DMS 273 treated with DMSO at 0.1 percent for 48 hours (cell line): ENCODE data around the gene GPR15.

Experiments used
- DNase-seq: peaks from one replicate; lab custom pipeline; 2025; lab: John Stamatoyannopoulos, UW

GPR15 gene

DNA sequence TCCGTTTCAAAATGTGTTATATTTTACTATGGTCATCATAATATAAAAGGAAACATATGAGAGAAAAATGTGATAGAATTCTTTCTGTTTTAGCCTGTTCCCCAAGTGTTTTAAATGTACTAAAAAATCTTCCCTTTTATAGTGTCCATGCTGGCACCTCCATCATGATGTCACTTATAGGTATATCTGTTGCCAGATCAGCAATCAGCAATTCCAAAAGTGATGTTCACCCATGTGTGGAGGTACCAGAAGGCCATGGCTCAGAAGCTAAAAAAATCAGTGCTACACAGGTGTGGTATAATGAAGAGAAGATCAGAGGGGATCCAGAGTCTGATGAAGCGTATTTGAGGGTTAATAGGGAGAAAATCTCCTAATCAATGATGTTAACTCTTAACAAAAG lies 1.1 kb upstream of the GPR15 start:
- DNase-seq, result no peak

DNA sequence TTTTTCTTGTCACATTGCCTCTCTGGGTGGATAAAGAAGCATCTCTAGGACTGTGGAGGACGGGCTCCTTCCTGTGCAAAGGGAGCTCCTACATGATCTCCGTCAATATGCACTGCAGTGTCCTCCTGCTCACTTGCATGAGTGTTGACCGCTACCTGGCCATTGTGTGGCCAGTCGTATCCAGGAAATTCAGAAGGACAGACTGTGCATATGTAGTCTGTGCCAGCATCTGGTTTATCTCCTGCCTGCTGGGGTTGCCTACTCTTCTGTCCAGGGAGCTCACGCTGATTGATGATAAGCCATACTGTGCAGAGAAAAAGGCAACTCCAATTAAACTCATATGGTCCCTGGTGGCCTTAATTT lies 478 bp downstream of the GPR15 start:
- DNase-seq, result no peak

DNA sequence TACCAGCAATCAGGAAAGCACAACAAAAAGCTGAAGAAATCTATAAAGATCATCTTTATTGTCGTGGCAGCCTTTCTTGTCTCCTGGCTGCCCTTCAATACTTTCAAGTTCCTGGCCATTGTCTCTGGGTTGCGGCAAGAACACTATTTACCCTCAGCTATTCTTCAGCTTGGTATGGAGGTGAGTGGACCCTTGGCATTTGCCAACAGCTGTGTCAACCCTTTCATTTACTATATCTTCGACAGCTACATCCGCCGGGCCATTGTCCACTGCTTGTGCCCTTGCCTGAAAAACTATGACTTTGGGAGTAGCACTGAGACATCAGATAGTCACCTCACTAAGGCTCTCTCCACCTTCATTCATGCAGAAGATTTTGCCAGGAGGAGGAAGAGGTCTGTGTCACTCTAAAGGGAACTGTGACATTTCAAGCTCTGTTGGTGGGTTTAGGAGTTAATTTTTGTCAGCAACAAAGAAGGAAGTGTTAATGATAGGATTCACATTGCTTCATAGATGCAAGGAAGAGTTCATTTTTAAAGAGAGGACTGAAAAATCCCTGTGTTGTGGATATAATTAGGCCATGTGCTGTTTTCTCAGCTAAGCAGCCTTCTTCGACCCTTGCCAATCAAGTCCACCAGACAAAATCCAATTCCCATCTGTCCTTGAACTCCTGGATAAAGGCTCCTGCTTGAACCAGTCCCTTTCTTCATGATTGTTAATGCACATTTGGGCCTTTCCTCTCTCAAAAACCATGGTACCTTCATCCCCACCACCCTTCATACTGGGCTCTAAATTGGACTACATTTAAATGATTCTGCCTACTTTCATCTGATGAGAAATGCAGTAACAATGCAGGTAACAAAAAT lies 1.2 kb downstream of the GPR15 start:
- DNase-seq, result no peak

DNA sequence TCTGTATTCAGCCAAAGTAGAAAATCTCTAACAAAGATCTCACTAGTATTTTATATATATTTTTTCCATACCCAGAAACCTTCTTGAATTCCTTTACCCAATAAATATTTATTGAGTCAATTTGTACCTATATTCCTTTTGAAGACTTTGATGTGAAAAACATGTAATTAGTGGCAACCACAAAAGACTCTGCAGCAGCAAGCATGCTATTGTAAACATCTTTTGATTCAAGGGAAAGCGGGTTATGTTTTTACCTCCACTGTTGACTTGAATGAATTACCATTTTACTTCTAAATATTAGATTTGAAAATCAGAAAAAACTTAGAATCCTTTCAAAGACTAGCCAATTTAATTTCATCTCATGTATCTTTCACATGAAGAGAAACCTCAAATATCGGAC lies 2.4 kb downstream of the GPR15 start:
- no peak for DNase-seq

DNA sequence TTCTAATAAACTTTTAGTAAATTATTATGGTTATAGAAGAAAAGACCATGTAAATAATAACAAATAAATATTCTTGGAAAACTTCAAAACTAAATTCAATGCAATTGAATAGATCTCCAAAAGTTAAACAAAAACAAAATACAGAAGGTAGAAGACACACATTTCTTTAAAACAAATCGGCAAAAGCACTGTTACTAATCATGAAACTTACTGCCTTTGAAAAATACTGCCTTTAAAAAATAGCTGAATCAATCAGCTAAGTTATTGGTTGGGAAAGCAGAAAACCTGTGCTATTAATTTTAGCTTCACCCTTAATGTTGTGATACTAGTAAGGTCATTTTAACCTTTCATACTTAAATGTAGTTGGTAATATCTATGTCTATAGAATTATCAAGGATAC lies 3.0 kb downstream of the GPR15 start:
- no peak for DNase-seq

DNA sequence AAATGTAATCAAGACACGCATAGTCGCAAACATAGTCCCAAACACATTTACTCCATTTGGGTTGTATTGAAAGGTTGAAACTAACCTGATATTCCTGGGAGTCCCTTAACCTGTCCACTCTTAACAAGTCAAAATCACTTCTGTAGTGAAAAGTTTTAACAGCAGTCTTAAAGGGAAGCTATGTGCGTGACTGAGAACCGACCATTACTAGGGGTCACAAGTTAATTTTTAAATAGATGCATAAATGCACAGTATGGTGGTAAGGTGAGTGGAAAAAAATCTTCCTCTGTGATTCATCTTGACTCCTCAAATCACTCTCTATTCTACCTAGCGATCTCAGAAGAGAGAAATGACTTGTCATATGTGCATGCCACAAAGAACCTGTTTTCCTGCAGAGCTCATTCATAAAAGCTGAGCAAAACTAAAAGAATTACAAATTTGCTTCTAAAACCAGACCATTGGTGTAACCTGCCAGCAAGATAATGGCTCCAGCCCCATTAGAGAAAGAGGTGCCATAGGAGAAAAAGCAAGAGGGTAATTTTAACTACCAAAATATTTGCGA lies 4.8 kb downstream of the GPR15 start:
- DNase-seq, result no peak

DNA sequence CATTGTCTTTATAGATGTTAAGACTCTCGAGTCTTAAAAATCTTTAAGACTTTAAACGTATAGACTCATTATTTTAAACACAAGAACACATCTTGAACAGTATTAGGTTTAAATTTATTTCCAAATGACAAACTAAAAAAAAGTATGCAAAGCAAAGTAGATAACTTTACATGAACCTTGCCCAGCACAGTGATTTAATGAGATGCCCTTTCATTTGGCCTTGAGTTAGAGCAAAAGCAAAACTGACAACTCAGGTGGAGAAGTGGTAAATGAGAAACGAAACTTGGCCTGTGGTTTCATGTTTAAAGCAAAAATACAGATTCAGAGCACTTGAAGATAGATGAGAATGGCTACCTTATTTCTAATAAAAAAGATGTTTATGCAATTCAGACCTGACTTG lies 8.6 kb downstream of the GPR15 start:
- no peak for DNase-seq

DNA sequence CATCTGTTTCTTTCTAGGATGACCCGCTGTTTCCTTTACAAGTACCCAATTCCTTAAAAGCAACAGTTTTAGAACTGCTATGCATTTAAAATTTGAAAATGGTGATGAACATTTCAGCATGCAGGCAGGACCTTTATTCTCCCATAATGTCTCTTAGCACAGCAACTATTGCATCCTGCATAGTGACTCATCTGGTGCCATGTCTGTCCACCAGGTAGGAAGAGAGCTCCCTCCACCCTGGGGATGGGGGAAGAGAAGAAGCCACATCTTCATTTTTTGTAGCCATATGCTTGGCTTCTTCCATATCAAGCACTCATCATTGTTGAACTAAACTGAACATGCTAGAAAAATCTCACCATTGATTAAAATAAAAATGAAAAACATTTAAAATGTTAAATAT lies 9.9 kb downstream of the GPR15 start:
- no peak for DNase-seq

DNA sequence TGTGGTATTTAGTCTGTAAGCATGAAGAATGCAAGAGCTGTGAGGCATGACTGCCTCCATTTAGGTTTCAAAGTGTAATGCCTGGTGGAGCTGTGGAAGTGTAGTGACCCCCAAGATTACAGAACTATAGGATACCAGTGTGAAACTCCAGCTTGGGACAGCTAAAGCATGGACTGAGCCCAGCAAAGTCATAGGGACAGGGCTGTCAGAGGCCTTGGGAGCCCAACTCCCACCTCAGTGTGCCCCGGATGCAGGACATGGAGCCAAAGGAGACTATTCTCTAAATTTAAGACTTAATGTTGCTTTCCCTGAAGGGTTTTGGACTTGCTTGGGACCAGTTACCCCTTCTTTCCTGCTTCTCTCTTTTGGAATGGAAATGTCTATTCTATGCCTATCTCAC lies 10.8 kb downstream of the GPR15 start:
- DNase-seq, result no peak

DNA sequence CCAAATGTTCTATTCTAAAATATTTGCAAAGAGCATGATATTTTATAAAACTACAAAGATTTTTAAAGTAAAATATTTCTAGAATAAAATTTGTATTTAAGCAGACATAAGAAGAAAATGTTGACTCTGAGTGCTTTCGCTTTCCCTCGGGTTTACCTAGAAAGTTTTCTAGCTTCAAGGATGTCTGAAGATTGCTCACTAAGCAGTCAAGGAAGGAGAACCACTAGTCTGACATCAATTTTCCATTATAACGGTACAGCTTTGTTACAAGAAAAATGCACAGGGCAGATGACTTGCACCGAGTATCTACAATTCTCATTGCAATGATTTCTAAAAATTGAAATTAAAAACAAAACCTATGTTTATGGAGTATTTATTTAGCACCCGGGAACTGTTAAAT lies 14.2 kb downstream of the GPR15 start:
- DNase-seq, result no peak

DNA sequence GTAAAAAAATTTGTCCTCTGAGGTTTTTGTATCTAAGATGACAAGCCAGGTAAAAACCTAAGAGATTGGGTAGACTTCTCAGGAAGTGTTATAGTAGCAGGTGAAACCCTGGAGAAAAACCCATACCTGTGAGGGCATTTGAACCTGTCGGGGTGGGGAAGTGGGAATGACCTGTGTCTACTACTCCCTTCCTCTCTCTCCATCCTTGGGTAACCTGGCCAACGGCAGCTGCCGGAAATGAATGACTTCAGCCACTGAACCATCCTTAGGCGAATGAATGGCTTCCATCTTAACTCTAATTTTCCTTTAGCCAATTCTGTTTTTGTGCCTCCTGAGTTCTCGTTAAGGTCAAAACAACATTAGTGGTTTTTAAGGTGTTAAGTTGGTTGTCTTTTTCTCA lies 16.8 kb downstream of the GPR15 start:
- no peak for DNase-seq

DNA sequence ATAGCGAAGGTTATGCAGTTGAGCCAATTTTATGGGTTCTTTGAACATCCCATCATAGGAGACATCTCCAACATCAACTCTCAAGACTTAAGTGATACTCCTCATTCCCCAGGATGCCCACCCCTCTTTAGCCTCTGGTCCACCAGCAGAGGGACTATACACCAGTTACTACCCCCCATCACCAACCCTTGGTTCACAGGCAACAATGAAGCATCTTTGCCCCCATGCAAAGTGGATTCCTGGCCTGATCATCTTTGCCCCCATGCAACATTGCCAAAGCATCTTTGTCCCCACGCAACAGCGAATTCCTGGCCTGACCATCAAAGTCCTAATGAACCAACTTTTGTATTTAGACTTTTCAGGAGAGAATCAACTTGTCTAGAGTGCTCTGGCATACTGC lies 19.1 kb downstream of the GPR15 start:
- DNase-seq, result no peak

DNA sequence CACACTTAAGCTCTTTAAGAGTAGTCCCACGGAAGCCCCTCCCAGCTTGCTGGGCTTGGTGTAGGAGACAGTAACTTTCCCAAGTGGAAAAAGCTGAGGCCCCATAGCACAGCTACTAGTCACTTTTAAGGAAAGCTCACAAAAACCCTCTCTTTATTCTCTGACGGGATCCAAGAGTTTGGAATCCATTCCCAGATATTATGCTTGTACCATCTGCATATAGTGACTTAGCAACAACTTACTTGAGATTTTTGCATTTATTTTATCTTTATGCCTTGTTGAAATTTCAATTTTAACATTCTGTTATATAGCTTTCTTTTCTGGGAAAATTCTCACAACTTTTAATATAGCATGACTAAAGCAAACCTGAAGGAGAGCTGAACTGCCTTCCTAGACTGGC lies 19.5 kb downstream of the GPR15 start:
- no peak for DNase-seq

DNA sequence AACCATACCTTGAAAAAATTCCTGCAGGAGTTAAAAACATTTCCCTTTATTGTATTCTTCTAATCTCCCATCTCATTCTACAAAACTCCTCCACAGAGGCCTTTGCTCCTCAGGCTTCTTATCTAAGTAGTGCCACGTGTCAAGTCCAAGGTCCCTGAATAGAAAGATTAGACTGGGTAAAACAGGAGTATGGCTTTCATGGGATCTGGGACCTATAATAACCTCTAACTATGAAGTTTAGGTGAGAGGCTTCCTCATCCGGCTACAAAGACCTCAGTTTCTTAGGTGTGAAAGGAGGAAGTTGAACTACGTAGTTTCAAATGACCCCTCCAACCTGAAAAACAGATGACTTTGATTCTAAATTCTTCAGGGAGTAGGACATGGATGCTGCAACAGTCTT lies 20.0 kb downstream of the GPR15 start:
- DNase-seq, result no peak

DNA sequence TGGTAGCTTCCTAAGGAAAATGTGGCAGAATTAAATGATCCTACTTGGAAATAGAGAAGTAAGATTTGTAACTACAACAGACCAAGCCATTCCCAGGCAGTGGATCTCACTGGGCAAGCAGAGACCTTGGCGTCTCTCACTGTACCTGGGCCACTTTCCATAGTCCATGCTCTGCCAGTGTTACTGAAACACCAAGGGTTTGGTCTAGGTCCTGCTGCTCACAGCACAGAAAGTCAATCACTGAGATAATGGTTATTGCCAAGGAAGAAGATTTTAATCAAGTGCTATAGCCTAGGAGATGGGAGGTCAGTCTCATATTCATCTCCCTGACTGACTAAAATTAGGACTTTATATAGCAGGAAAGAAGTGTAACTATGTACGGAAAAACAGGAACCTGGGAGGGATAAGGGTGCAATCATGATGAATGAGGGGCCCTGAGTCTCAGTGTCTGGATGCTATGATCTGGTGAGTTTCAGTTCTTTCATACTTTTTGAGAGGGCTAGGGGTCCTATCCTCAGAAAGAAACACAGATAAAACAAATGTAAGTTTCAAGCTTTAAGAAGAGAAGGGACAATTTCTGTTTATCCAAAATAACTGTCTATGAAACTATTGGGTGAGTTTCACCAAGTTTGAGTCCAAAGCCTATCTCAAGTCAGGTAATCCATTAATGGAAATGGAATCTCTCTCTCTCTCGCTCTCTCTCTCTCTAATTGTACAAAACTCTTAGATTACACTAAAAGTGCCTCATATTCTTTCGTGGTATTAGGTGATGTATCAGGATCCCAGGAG lies 20.6 kb downstream of the GPR15 start:
- DNase-seq, result no peak

DNA sequence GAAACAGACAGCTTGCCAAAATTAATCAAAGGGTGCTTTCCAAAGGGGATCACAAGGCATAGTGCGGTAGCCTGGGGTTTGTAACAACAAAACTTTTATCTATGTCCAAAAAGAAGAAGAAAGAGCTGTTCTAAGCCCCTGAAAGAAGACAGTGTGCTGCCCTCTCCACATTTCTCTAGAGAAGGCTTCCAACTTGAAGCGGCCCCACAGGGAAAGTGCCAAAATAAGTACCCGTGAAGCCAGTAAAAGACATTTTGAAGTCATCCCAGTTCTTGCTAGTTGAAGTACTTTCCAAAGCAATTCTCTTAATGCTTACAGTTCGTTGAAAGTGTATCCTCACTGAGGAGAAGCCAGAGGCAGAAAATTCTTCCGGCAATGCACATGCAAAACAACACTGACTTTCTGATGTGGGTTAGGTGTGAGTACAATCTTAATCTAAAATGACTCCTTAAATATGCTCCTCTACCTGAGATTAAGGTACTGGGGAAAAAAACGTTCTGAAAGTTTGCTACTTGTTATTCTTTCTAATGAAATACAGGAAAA lies 21.3 kb downstream of the GPR15 start:
- DNase-seq, result no peak

DNA sequence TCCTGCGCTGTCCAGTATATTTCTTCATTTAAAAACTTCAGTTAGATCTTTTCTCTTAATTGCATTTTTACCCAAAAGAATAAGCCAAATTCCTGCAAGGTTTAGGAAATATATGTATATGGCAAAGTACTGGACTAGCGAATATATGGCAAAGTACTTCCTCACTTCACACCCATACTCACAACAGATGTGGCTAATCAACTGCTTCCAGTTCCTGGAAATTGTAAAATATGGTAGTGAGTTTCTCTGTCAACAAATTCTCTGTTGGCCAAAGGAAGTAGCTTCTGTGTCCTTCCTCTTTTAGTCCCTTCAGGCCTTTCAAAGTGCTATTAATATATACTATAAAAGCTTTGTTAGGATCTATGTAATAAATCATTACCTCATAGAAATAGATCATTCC lies 22.0 kb downstream of the GPR15 start:
- no peak for DNase-seq

DNA sequence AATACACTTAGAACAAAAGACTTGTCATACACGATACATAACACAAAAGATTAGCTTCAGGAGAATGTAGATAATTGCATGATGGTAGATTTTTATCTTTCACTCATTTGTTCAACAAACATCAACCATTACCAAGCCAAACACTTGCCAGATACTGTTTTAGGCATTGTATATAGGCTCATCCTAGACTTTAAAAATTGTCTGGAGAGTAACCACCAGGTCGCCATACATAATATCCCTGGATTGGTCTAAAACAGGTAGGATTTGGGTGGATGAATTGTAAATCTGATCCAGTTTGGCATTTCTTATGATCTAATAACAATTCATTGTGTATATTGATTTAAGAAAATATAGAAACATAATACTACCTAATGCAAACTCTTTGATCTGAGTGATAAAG lies 22.8 kb downstream of the GPR15 start:
- no peak for DNase-seq

DNA sequence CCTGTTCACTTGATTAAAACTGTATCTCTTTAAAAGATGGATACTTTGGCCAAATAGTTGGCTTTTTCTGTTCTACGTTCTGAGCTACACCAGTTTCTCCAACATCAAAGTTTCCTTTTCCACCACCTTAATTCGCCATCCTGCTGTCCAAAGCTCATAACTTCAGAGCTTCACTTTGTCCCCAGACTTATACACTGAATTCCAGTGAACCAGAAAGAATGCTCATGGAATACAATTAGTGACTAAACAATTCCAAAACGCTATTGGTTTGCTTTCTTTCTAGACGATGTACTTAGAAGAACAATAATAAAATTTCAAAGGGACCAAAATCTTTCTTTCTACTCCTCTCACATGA lies 23.2 kb downstream of the GPR15 start:
- no peak for DNase-seq

DNA sequence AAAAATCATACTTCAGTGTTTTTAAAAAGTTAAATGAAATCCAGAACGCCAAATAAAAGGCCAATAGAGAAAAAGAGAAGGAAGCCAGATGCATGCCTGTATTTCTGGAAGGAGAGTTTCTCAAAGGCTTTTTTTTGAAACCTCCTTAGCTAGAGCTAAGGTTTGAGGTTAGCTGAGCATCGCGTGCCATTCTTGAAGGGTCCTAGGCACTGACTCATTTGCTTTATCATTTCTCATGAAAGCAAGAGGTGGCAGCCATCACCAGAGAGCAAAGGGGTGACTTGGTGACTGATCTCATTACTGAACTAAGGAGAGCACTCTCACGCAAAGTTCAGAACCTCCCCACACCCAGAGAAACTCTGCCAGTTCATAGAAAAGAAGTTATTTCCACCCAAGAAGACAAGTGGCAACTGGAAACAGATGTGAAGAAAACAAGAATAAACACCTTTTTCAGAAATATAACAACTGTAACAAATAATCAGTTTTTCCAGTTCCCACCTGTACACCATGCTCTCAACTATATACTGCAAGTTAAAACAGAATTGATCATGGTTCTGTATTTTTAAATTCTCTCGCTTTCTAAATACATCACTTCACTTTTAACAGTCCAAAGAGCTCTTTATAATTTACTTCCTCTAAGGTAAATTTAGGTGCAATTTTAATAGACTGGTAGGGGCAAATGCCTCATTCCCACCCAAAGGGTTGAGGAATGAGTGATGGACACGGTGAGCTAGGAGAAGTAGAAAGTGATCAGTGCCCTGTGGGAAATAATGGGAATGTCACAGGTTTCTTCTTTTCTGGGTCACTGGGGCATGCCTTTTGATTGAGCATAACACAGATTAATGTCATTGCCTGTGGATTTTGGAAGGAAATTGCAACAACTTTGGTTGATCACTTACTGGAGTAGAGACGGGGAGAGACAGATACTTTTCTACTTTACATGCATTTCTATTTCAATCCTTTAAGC lies 24.7 kb downstream of the GPR15 start:
- DNase-seq, result no peak

DNA sequence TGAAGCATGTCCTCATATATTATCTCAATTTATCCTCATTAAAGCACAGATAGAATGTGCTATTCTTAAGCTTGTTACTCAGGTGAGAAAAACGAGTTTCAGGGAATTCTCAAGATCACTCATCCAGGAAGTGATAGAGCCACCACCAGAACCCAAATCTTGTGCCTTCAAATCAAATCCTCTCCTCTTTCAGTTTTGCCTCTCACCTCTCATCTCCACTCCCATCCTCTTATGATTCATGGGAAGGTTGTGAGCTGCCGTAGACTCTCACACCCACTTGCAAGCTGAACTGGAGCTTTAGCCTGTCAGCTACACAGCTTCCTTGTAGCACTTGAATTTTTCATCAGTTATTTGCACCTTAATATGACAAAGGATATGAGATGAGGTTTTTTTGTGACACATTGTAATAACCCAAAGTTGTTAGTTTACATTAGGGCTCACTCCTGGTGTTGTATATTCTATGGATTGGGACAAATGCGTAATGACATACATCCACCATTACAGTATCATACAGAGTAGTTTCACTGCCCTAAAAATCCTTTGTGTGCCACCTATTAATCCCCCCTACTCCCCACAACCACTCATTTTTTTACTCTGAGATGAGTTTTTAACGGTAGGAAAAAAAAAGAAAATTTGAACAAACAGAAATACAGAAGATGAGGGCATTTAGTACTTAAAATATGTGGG lies 25.7 kb downstream of the GPR15 start:
- no peak for DNase-seq
